Neuron (in vitro differentiated cells): ENCODE measurements around the gene CLDN1.

ENCODE experiments used
- H2AFZ ChIP-seq: one replicate; pipeline ENCODE4 v1.6.1; 2013; ENCODE audit warnings: low read depth, mild to moderate bottlenecking, inconsistent platforms, low read length, moderate library complexity
- H3K27me3 ChIP-seq: one replicate; pipeline ENCODE4 v1.6.1; 2013; ENCODE audit warnings: low read length; ENCODE audit not compliant: insufficient read depth
- H3K36me3 ChIP-seq: one replicate; pipeline ENCODE4 v1.6.1; 2013; ENCODE audit warnings: low read length; ENCODE audit not compliant: insufficient read depth
- H3K4me1 ChIP-seq: one replicate; pipeline ENCODE4 v1.6.1; 2013; ENCODE audit warnings: low read length; ENCODE audit not compliant: insufficient read depth
- H3K4me3 ChIP-seq: 2 replicates; pipeline ENCODE4 v1.5.1; 2013; ENCODE audit warnings: mild to moderate bottlenecking, low read length, moderate library complexity
- H3K9me3 ChIP-seq: one replicate; pipeline ENCODE4 v1.6.1; 2013; ENCODE audit warnings: low read length

The CLDN1 gene

DNA sequence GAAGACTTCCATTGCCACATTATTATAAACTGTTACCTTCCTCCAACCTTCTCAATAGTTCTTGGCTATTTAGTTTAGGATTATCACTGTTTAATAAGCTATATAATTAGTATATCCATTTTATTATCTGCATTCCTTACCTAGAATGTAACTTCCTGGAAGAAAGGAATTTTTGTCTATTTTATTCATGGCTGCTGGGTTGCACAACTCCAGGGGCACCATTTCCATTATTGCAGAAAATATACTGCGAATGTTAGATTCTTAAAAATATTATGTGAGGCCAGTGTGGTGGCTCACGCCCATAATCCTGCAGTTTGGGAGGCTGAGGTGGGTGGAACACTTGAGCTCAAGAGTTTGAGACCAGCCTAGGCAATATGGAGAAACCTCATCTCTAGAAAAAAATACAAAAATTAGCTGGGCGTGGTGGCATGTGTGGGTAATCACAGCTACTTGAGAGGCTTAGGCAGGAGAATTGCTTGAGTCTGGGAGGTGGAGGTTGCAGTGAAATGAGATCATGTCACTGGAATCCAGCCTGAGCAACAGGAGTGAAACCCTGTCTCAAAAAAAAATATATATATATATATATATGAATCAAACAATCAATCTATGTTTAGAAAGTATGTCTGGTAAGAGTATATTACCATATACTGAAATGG lies 19.9 kb downstream of the CLDN1 start:
- Histone ChIP-seq H3K4me1 (no peaks in the 10 kb centered on the region), H3K9me3 (no peaks in the 10 kb centered on the region), H2AFZ (no peak overlapping the region), H3K4me3 (no peak overlapping the region), H3K27me3 (no peaks in the 10 kb centered on the region), H3K36me3 (no peaks in the 10 kb centered on the region)

DNA sequence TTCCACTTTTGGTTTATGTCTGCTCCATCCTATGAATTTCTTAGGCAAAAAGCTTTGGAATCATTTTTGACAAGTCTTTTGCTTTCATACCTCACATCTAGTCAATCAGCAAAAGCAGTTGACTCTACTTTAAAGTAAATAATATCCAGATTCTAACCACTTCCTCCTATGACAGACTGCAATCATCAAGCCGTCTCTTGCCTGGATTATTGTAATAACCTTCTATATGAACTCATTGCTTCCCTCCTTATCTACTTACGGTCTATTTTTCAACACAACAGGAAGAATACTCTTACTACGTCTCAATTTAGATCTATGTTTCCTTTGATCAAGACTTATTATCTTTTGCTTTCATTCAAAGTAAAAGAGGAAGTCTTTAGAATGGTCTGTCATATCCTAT lies 20.7 kb downstream of the CLDN1 start:
- H2AFZ ChIP-seq: no peak overlapping the region
- H3K9me3 ChIP-seq: no peaks in the 10 kb centered on the region
- no peaks in the 10 kb centered on the region for H3K36me3 ChIP-seq
- H3K4me3 ChIP-seq: no peak overlapping the region
- no peaks in the 10 kb centered on the region for H3K27me3 ChIP-seq
- no peaks in the 10 kb centered on the region for H3K4me1 ChIP-seq

DNA sequence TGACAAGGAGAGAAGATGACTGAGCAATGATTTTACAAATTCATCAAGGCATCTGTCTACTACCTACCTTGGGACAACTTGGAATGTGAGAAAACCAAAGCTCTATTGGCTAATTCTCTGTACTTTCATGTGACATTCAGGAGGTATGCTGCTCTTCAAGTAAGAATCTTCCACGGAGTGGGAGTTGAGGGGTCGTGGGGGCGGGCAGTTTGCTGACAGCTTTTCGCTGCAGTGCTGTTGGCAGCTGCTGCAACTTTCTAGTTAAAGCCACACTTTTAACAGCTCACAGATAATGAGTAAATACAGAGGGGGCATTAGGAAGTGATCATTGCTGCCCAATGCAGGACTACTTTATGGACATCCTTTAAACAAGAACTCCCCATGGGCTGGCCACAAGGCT lies 22.3 kb downstream of the CLDN1 start:
- H3K9me3 ChIP-seq: no peaks in the 10 kb centered on the region
- no peak overlapping the region for H2AFZ ChIP-seq
- no peaks in the 10 kb centered on the region for H3K36me3 ChIP-seq
- no peak overlapping the region for H3K4me3 ChIP-seq
- no peaks in the 10 kb centered on the region for H3K27me3 ChIP-seq
- H3K4me1 ChIP-seq: no peaks in the 10 kb centered on the region

DNA sequence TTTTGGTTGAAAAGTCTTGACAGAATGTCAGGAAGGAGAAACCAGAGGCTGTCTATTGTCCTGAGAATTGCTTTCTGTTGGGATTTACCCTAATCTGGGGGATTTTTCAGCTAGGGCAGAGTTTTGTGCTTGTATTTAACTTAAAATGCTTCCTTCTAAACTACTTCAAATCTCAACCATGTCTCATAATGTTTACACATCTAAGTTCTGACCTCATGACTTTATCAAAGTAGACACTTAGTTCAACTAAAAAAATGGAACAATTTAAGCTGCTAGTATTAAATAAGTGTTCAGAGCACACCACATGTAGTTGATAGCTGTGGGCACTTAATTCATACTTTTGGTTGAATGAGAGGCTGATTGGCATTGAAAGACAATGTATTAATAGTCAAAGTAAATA lies 28.2 kb downstream of the CLDN1 start:
- Histone ChIP-seq H2AFZ (no peak overlapping the region), H3K4me3 (no peak overlapping the region), H3K36me3 (no peaks in the 10 kb centered on the region), H3K27me3 (no peaks in the 10 kb centered on the region), H3K9me3 (no peaks in the 10 kb centered on the region), H3K4me1 (no peaks in the 10 kb centered on the region)

DNA sequence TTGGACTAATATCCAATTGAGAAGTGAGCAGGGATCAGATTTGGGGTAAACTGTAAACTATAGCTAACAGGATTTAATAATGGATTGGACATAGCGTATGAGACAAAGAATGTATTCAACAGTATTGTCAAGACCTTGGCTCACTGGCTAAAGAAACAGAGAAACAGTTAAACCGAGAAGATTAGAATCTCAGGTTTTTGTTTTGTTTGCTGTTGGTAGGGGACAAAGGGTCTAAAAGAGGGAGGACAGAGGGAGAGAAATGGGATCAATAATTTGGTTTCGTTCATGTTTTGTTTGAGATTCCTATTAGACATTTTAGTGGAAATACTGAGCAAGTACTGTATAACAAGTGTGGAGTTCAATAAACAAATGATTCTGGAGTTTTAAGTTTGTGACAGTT lies 28.6 kb downstream of the CLDN1 start:
- Histone ChIP-seq H2AFZ (no peak overlapping the region), H3K27me3 (no peaks in the 10 kb centered on the region), H3K4me3 (no peak overlapping the region), H3K9me3 (no peaks in the 10 kb centered on the region), H3K4me1 (no peaks in the 10 kb centered on the region), H3K36me3 (no peaks in the 10 kb centered on the region)

DNA sequence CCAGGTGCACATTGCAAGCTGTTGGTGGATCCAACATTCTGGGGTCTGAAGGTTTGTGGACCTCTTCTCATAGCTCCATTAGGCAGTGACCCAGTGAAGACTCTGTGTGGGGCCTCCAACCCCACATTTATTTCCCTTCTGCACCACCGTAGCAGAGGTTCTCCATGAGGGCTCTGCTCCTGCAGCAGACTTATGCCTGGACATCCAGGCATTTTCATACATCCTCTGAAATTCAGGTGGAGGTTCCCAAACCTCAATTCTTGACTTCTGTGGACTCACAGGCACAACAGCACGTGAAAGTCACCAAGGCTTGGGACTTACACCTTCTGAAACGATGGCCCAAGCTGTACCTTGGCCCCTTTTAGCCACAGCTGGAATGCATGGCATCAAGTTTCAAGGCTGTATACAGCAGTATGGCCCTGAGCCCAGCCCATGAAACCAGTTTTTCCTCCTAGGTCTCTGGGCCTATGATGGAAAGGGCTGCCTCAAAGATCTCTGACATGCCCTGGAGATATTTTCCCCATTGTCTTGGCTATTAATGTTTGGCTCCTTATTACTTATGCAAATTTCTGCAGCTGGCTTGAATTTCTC lies 30.2 kb downstream of the CLDN1 start:
- H2AFZ ChIP-seq: no peak overlapping the region
- no peaks in the 10 kb centered on the region for H3K27me3 ChIP-seq
- H3K4me1 ChIP-seq: no peaks in the 10 kb centered on the region
- H3K9me3 ChIP-seq: no peaks in the 10 kb centered on the region
- no peak overlapping the region for H3K4me3 ChIP-seq
- no peaks in the 10 kb centered on the region for H3K36me3 ChIP-seq

DNA sequence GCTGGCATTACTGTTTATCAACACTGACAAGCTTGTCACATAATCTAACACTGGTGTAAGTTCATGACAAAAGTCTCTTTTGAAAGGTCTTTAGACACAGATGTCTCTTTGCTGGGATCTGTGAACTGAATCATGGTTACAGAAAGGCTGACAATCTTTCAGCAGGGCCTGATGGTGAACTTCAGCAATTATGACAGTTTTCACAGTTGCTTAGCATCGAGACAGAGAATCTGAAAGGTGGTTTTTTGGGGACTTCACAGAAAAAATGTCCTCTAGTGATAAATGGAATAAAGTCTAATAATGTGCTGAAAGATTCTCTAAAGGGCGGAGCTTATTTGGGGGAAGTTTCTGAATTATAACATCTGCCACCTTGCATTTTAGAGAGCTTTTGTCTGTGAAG lies 32.3 kb downstream of the CLDN1 start:
- Histone ChIP-seq H3K4me3 (no peak overlapping the region), H3K36me3 (no peaks in the 10 kb centered on the region), H3K27me3 (no peaks in the 10 kb centered on the region), H3K4me1 (no peaks in the 10 kb centered on the region), H2AFZ (no peak overlapping the region), H3K9me3 (no peaks in the 10 kb centered on the region)

DNA sequence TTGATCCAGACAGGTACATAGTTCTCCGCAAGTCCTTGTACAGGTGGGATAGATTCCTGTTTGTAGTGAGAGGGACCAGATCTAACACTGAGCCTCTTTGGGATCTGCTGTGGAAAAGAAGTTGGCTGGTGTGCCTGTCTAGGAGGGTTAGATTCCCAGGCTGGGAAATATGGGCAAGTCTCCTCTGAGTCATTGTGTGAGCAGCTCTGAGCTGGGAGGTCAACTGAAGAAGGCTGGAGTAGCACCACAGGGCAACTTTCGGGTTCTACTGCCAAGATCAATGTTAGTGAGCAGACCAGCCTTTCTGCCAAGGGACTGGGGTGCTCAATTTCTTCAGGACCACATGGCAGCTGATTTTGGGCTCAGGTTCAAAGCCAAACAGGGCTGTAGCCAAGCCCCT lies 33.4 kb downstream of the CLDN1 start:
- Histone ChIP-seq H3K4me1 (no peaks in the 10 kb centered on the region), H3K27me3 (no peaks in the 10 kb centered on the region), H3K36me3 (no peaks in the 10 kb centered on the region), H3K9me3 (no peaks in the 10 kb centered on the region), H3K4me3 (no peak overlapping the region), H2AFZ (no peak overlapping the region)

DNA sequence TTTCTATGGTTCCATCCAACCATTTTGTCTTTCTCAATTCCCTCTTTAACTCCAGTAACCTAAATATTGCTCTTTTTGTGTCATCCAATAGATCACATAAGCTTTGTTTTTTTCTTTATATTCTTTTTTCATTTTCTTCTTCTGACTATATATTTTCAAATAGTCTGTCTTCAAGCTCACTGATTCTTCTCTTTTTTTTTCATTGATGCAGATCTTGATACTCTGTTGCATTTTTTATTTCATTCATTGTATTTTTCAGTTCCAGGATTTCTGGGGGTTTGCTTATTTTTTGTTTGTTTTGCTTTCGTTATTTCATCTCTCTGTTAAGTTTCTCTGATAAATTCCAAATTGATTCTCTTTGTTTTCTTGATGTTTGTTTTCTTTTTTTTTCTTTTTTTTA lies 36.2 kb downstream of the CLDN1 start:
- no peaks in the 10 kb centered on the region for H3K9me3 ChIP-seq

DNA sequence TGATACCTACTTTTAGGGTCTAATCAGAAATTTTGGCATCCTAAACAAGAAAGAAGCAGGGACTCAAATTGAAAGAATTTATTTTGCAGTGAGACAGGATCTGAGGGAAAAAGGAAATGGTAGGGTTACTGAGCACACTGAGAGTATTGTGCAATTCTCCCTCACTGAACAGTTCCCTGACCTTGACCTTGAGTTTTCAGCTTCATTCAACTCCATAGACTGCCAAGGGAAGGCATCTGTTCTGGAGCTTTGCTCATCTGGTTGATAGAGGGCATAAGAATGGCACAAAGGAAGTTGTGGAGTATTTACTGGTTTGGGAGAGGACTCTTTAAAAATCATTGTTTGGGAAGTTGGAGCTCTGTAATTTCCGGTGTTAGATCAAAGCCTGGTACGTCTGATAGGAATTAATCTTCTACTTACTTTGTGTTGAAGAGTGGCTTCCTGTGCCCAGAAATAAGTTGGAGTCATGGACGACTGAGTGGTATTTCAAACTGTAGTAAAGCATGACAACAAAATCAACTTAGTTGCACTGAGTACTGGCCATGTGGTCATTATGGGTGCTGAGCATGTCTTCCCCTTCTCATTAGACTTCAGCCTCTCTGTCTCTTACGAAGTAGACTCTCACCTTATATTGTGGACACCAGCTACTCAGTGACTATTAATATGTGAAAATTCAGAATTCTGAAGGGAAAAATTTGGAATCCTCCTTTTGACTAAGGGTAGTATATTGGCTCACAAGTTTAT lies 40.8 kb downstream of the CLDN1 start:
- Histone ChIP-seq H3K4me3 (no peak overlapping the region), H3K9me3 (no peaks in the 10 kb centered on the region)

More for the DNA sequence above, 36.2 kb downstream of the CLDN1 start:
- H3K36me3 ChIP-seq: no peaks in the 10 kb centered on the region
- no peaks in the 10 kb centered on the region for H3K27me3 ChIP-seq
- no peak overlapping the region for H2AFZ ChIP-seq
- H3K4me3 ChIP-seq: no peak overlapping the region
- no peaks in the 10 kb centered on the region for H3K4me1 ChIP-seq

DNA sequence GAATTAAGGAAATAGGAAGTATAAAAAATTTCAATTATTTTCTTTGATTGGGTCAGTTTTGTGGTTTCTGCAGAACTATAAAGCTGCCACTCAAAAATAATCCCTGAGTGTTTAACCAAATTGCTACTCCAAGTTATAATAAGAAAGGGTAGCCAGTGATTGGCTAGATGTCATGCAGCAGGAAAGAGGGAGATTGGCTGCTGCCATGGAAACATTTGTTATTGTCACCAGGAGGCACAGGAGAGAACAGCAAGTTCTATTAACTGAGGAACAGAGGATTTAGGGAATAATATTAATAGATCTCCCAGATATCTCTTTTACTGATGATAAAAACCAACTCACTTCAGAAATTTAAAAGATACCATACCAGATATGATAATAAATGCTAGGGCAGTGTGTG lies 42.6 kb downstream of the CLDN1 start:
- H3K4me1 ChIP-seq: no peaks in the 10 kb centered on the region
- no peak overlapping the region for H3K4me3 ChIP-seq
- H2AFZ ChIP-seq: no peak overlapping the region
- no peaks in the 10 kb centered on the region for H3K36me3 ChIP-seq
- H3K27me3 ChIP-seq: no peaks in the 10 kb centered on the region
- no peaks in the 10 kb centered on the region for H3K9me3 ChIP-seq

More for the DNA sequence above, 40.8 kb downstream of the CLDN1 start:
- H2AFZ ChIP-seq: no peak overlapping the region
- no peaks in the 10 kb centered on the region for H3K36me3 ChIP-seq
- no peaks in the 10 kb centered on the region for H3K4me1 ChIP-seq
- H3K27me3 ChIP-seq: no peaks in the 10 kb centered on the region

DNA sequence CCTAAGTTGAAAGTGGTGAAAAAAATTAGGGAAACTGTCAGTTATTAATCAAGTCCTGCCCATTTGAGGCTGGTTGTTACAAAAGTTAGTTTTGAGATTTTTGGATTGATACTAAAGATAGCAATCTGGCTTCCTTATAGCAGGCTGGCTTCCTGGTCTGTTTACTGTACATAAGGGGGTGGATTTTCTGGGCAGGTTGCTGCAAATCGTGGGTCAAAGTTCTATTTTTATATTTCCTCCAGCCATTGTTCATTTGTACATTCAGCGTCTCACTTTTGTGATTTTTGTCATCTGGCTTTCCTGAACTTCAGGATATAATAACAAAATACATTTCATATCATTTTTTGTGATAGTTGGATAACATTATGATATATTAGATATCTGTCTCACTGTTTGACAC lies 49.5 kb downstream of the CLDN1 start:
- H2AFZ ChIP-seq: no peak overlapping the region
- no peaks in the 10 kb centered on the region for H3K9me3 ChIP-seq
- no peaks in the 10 kb centered on the region for H3K36me3 ChIP-seq
- H3K4me3 ChIP-seq: no peak overlapping the region
- no peaks in the 10 kb centered on the region for H3K27me3 ChIP-seq
- H3K4me1 ChIP-seq: no peaks in the 10 kb centered on the region

DNA sequence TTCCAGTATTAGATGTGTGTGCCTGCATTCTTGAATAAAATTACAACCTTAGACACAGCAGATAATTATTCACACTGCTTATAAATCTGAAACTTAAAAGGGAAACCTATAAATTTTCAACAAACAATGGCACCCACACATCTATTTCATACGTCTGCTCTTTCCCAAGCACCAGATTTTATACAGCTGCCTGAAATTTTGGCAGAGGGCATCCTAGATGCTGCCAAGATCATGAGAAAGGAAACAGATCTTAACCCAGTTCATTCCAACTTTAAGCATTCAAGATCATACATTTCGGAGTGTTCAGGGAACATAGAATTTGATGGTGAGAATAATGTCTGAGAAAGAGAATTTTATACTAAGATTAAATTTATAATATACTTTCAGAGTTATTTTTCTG lies 53.1 kb downstream of the CLDN1 start:
- Histone ChIP-seq H3K4me1 (no peaks in the 10 kb centered on the region), H3K36me3 (no peaks in the 10 kb centered on the region), H2AFZ (no peak overlapping the region), H3K27me3 (no peaks in the 10 kb centered on the region), H3K9me3 (no peaks in the 10 kb centered on the region), H3K4me3 (no peak overlapping the region)
